ENCODE data around the gene BRD1. TPM values are rescaled to one million over a fixed set of nuclear protein-coding genes. Genes with fewer than 3 reads are reported as not detected.

BRD1 gene
- total and polyA plus RNA-seq, 12 donors, result 8.2 to 23.2 (median 16.9) TPM

DNA sequence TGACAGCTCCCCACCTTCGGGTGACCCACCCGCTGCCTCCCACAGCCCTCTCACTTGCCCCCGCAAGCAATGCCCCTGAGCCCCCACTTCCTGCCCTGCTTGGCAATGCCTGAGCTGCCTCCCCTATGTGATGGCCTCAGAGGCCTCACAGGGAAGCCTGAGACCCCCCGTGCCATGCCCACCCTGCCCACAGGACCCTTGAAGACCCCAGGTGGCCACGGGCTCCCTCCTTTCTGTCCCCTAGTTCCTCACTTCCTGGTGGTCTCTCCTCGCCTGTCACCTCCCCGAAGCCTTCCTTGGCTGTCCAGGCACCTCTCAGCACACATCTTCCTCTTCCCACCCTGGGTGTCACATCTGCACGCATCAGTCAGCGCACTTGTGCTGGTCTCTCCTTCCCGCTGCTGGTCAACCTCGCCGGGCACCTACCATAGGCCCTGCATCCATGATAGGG lies 90.5 kb downstream of the BRD1 start:
- ATAC-seq (no peak), DNase-seq (no peak)
- Histone ChIP-seq H3K27ac (no peak overlapping the region), H3K4me1 (no peaks in the 10 kb centered on the region), H3K27me3 (peaks cover 0 to 59% (median 29%) of the 10 kb centered on the region in 7 donors), H3K9me3 (peaks cover 0 to 7% (median 0%) of the 10 kb centered on the region in 11 donors), H3K36me3 (no peaks in the 10 kb centered on the region), H3K4me3 (no peak overlapping the region)
- WGBS, 2 donors, result 80 to 87% methylated on average over 12 of the region's 12 CpGs
- intact Hi-C loops (cut with DNase I), result no loop called here
- TF ChIP-seq, protein P1, sequence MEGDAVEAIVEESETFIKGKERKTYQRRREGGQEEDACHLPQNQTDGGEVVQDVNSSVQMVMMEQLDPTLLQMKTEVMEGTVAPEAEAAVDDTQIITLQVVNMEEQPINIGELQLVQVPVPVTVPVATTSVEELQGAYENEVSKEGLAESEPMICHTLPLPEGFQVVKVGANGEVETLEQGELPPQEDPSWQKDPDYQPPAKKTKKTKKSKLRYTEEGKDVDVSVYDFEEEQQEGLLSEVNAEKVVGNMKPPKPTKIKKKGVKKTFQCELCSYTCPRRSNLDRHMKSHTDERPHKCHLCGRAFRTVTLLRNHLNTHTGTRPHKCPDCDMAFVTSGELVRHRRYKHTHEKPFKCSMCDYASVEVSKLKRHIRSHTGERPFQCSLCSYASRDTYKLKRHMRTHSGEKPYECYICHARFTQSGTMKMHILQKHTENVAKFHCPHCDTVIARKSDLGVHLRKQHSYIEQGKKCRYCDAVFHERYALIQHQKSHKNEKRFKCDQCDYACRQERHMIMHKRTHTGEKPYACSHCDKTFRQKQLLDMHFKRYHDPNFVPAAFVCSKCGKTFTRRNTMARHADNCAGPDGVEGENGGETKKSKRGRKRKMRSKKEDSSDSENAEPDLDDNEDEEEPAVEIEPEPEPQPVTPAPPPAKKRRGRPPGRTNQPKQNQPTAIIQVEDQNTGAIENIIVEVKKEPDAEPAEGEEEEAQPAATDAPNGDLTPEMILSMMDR (IDR thresholded peaks at IDR 0.05), result no peak

DNA sequence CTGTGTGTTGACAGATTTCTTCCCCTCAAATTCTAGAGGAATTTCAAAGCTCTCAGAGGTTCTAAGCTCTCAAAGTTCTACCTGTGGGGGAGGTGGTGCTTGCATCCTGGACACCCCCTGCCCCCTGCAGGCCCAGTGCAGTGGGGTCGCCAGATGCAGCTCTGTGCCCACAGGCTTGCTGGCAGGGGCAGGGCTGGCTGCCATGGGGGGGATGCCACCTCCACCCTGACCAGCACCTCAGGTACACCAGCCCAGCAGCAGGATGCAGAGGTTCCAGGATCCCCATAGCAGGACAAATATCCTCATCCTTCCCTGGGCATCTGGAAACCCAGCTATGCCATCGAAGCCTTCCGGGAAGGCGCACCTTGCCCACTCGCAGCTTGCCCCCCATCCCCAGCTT lies 91.1 kb downstream of the BRD1 start:
- intact Hi-C loops (cut with DNase I), result no loop called here
- H3K9me3 ChIP-seq, result peaks cover 0 to 11% (median 0%) of the 10 kb centered on the region in 11 donors
- H3K4me1 ChIP-seq, result no peaks in the 10 kb centered on the region
- DNase-seq (no peak), ATAC-seq (no peak)
- no peaks in the 10 kb centered on the region for H3K36me3 ChIP-seq
- peaks cover 0 to 60% (median 30%) of the 10 kb centered on the region in 7 donors for H3K27me3 ChIP-seq
- WGBS, 2 donors, result 80 to 83% methylated on average over 3 to 5 of the region's 5 CpGs
- H3K4me3 ChIP-seq, result no peak overlapping the region
- TF ChIP-seq, protein P1 (IDR thresholded peaks at IDR 0.05), result no peak
- no peak overlapping the region for H3K27ac ChIP-seq

DNA sequence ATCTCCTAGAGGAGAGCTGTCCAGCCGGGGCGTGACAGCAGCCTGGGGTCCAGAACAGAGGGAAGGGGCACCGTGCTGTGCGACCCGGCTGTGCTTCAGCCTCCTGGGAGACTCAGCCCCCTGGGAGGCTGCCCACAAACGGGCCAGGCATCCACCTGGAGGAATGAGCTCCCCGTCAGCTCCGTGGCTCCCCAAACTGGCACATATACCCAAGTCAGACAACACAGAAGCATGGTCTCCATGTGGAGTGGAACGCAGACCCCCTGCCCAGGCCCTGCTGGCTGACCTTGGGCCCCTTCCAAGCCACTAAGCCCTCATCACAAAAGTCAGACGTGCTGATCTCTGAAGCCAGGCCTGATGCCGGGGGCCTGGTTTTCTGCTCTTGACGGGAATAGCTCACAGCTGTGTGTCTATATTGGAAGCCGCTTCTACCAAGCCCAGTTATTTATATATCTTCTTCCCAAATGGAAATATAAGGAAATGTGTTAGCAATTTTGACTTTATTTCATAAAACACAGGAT lies 91.7 kb downstream of the BRD1 start:
- Histone ChIP-seq H3K4me3 (no peak overlapping the region), H3K27ac (no peak overlapping the region), H3K36me3 (no peaks in the 10 kb centered on the region), H3K4me1 (no peaks in the 10 kb centered on the region), H3K9me3 (peaks cover 0 to 11% (median 0%) of the 10 kb centered on the region in 11 donors), H3K27me3 (peaks cover 0 to 66% (median 36%) of the 10 kb centered on the region in 7 donors)
- WGBS, 2 donors, result 55 to 61% methylated on average over 13 of the region's 13 CpGs
- DNase-seq (no peak), ATAC-seq (no peak)
- TF ChIP-seq, protein P1 (IDR thresholded peaks at IDR 0.05), result no peak
- intact Hi-C loops (cut with DNase I), result no loop called here

DNA sequence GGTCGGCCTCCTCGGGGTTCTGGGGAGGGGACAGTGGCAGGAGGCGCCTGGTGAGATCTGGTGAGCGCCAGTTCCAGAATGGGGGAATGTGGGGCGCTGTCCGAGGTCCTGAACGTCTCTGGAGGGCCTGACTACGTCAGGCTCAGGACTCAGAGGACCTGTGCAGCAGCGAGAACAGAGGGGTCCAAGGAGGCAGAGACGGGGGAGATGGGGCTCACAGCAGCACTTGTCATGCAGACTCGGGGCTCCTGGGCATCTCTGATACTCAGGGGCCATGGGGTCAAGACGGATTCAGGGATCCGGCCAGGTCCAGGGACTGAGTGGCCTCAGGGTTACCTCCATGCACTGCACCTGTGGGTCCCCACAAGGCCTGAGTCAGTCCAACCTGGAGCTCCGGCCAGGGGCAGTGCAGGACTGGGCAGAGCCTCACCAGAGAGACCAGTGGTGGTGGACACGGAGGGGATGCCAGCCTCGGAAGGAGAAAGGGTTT lies 92.2 kb downstream of the BRD1 start:
- H3K27ac ChIP-seq, result no peak overlapping the region
- peak in 2 of 8 donors; percentile 24 to 61 for ATAC-seq
- no peaks in the 10 kb centered on the region for H3K36me3 ChIP-seq
- H3K9me3 ChIP-seq, result peaks cover 0 to 11% (median 0%) of the 10 kb centered on the region in 11 donors
- H3K4me1 ChIP-seq, result no peaks in the 10 kb centered on the region
- WGBS, 2 donors, result 18 to 29% methylated on average over 16 of the region's 16 CpGs
- no peak overlapping the region for H3K4me3 ChIP-seq
- peaks cover 0 to 71% (median 40%) of the 10 kb centered on the region in 7 donors for H3K27me3 ChIP-seq
- no peak for DNase-seq
- intact Hi-C loops (cut with DNase I), result no loop called here
- TF ChIP-seq, protein P1 (IDR thresholded peaks at IDR 0.05), result no peak
